ENCODE measurements around the gene ZNRF1. TPM values are rescaled to one million over a fixed set of nuclear protein-coding genes. Genes with fewer than 3 reads are reported as not detected.
"Not testable (repeated sequence)": the region's sequence is repeated elsewhere in the genome, so short reads cannot be mapped to it uniquely, and the experiment has no call there.

Gene ZNRF1
- total RNA-seq, 1 experiment from 2014 or later: 10.5 TPM

GRCh38 chr16:75087375-75087979 lies 88.7 kb downstream of the ZNRF1 start:
- Mint-ChIP-seq H3K27me3 (ENCODE audit: insufficient read depth, unreplicated experiment) (no peaks in the 10 kb centered on the region), H3K36me3 (ENCODE audit: insufficient read depth, unreplicated experiment) (no peaks in the 10 kb centered on the region), H3K4me1 (ENCODE audit: insufficient read depth, unreplicated experiment) (peaks cover 6% of the 10 kb centered on the region), H3K27ac (ENCODE audit: low read depth, unreplicated experiment) (peak overlapping the region; percentile 51), H3K9me3 (ENCODE audit: unreplicated experiment) (no peaks in the 10 kb centered on the region), H3K4me3 (ENCODE audit: unreplicated experiment) (no peak overlapping the region)
- intact Hi-C loops (cut with micrococcal nuclease): no loop called here
- TF ChIP-seq CTCF (IDR thresholded peaks at IDR 0.05; ENCODE audit: unreplicated experiment): no peak
- ChIA-PET CTCF (interaction anchor here (1.4 kb wide), 1 partner anchor 24 kb away, joined by 5 read pairs; no protein-coding TSS in a partner anchor), POLR2A (interaction anchor here (1.2 kb wide), 1 partner anchor 23 kb away, joined by 3 read pairs; no protein-coding TSS in a partner anchor)
- peak; percentile 7 for DNase-seq (ENCODE audit: unreplicated experiment)
- BruUV-seq (replicated peaks): no TSS peak

GRCh38 chr16:75088216-75088615 lies 89.4 kb downstream of the ZNRF1 start:
- H3K27me3 Mint-ChIP-seq (ENCODE audit: insufficient read depth, unreplicated experiment): no peaks in the 10 kb centered on the region
- H3K9me3 Mint-ChIP-seq (ENCODE audit: unreplicated experiment): no peaks in the 10 kb centered on the region
- TF ChIP-seq CTCF (IDR thresholded peaks at IDR 0.05; ENCODE audit: unreplicated experiment): no peak
- no TSS peak for BruUV-seq (replicated peaks)
- H3K36me3 Mint-ChIP-seq (ENCODE audit: insufficient read depth, unreplicated experiment): no peaks in the 10 kb centered on the region
- intact Hi-C loops (cut with micrococcal nuclease): no loop called here
- H3K27ac Mint-ChIP-seq (ENCODE audit: low read depth, unreplicated experiment): no peak overlapping the region
- CTCF ChIA-PET: interaction anchor here (0.9 kb wide), 1 partner anchor 90 kb away, joined by 5 read pairs; the partner anchor contains the start of gene ZNRF1
- no peak overlapping the region for H3K4me3 Mint-ChIP-seq (ENCODE audit: unreplicated experiment)
- POLR2A ChIA-PET: interaction anchor here (1.2 kb wide), 1 partner anchor 23 kb away, joined by 3 read pairs; no protein-coding TSS in a partner anchor
- H3K4me1 Mint-ChIP-seq (ENCODE audit: insufficient read depth, unreplicated experiment): peaks cover 6% of the 10 kb centered on the region
- DNase-seq (ENCODE audit: unreplicated experiment): no peak

GRCh38 chr16:75088934-75089333 lies 90.1 kb downstream of the ZNRF1 start:
- no peaks in the 10 kb centered on the region for H3K9me3 Mint-ChIP-seq (ENCODE audit: unreplicated experiment)
- no peaks in the 10 kb centered on the region for H3K36me3 Mint-ChIP-seq (ENCODE audit: insufficient read depth, unreplicated experiment)
- intact Hi-C loops (cut with micrococcal nuclease): no loop called here
- BruUV-seq (replicated peaks): no TSS peak
- no peak overlapping the region for H3K27ac Mint-ChIP-seq (ENCODE audit: low read depth, unreplicated experiment)
- CTCF ChIA-PET: interaction anchor here (0.6 to 1.2 kb wide), 6 partner anchors 22 to 1088 kb away, joined by 3 to 5 read pairs (median 3); partner anchors contain the start of genes WDR59 and ZNRF1
- POLR2A ChIA-PET: interaction anchor here (1.2 kb wide), 1 partner anchor 22 kb away, joined by 3 read pairs; no protein-coding TSS in a partner anchor
- no peaks in the 10 kb centered on the region for H3K27me3 Mint-ChIP-seq (ENCODE audit: insufficient read depth, unreplicated experiment)
- no peak overlapping the region for H3K4me3 Mint-ChIP-seq (ENCODE audit: unreplicated experiment)
- no peak for TF ChIP-seq CTCF (IDR thresholded peaks at IDR 0.05; ENCODE audit: unreplicated experiment)
- no peak for DNase-seq (ENCODE audit: unreplicated experiment)
- peaks cover 6% of the 10 kb centered on the region for H3K4me1 Mint-ChIP-seq (ENCODE audit: insufficient read depth, unreplicated experiment)

- H3K27ac Mint-ChIP-seq (ENCODE audit: low read depth, unreplicated experiment): no peak overlapping the region
- no peak for TF ChIP-seq CTCF (IDR thresholded peaks at IDR 0.05; ENCODE audit: unreplicated experiment)
- BruUV-seq (replicated peaks): no TSS peak
- H3K36me3 Mint-ChIP-seq (ENCODE audit: insufficient read depth, unreplicated experiment): no peaks in the 10 kb centered on the region
- H3K27me3 Mint-ChIP-seq (ENCODE audit: insufficient read depth, unreplicated experiment): no peaks in the 10 kb centered on the region
- intact Hi-C loops (cut with micrococcal nuclease): no loop called here
- H3K9me3 Mint-ChIP-seq (ENCODE audit: unreplicated experiment): no peaks in the 10 kb centered on the region
- ChIA-PET CTCF (interaction anchor here (0.6 to 1.2 kb wide), 6 partner anchors 18 to 1087 kb away, joined by 3 to 5 read pairs (median 3); partner anchors contain the start of gene WDR59), POLR2A (no interaction called here)
- peaks cover 6% of the 10 kb centered on the region for H3K4me1 Mint-ChIP-seq (ENCODE audit: insufficient read depth, unreplicated experiment)
- no peak overlapping the region for H3K4me3 Mint-ChIP-seq (ENCODE audit: unreplicated experiment)
- DNase-seq (ENCODE audit: unreplicated experiment): no peak
These were observed 90.8 kb downstream of the ZNRF1 start for GRCh38 chr16:75089486-75090202.

GRCh38 chr16:75090899-75091298 lies 92.1 kb downstream of the ZNRF1 start:
- H3K4me3 Mint-ChIP-seq (ENCODE audit: unreplicated experiment); H3K27ac Mint-ChIP-seq (ENCODE audit: low read depth, unreplicated experiment); H3K9me3 Mint-ChIP-seq (ENCODE audit: unreplicated experiment); H3K36me3 Mint-ChIP-seq (ENCODE audit: insufficient read depth, unreplicated experiment); H3K4me1 Mint-ChIP-seq (ENCODE audit: insufficient read depth, unreplicated experiment); BruUV-seq (replicated peaks); intact Hi-C loops (cut with micrococcal nuclease); H3K27me3 Mint-ChIP-seq (ENCODE audit: insufficient read depth, unreplicated experiment): not testable (repeated sequence)
- peak; percentile 43 for DNase-seq (ENCODE audit: unreplicated experiment)
- CTCF ChIA-PET: interaction anchor here (1.0 kb wide), 1 partner anchor 20 kb away, joined by 4 read pairs; no protein-coding TSS in a partner anchor
- POLR2A ChIA-PET: interaction anchor here (1.7 kb wide), 1 partner anchor 18 kb away, joined by 6 read pairs; no protein-coding TSS in a partner anchor

- H3K4me3 Mint-ChIP-seq (ENCODE audit: unreplicated experiment); BruUV-seq (replicated peaks); intact Hi-C loops (cut with micrococcal nuclease); H3K27me3 Mint-ChIP-seq (ENCODE audit: insufficient read depth, unreplicated experiment); H3K4me1 Mint-ChIP-seq (ENCODE audit: insufficient read depth, unreplicated experiment); H3K9me3 Mint-ChIP-seq (ENCODE audit: unreplicated experiment); H3K27ac Mint-ChIP-seq (ENCODE audit: low read depth, unreplicated experiment); H3K36me3 Mint-ChIP-seq (ENCODE audit: insufficient read depth, unreplicated experiment); DNase-seq (ENCODE audit: unreplicated experiment): not testable (repeated sequence)
- ChIA-PET CTCF (interaction anchor here (0.5 to 0.6 kb wide), 2 partner anchors 220 to 236 kb away, joined by 3 read pairs; no protein-coding TSS in a partner anchor), POLR2A (interaction anchor here (1.7 kb wide), 1 partner anchor 18 kb away, joined by 6 read pairs; no protein-coding TSS in a partner anchor)
These were observed 92.8 kb downstream of the ZNRF1 start for GRCh38 chr16:75091619-75092018.

Measured in MCF 10A (cell line).